ENCODE results near the gene PTPRN2. TPM values are rescaled to one million over a fixed set of nuclear protein-coding genes. Genes with fewer than 3 reads are reported as not detected.
"Not testable (repeated sequence)": the region's sequence is repeated elsewhere in the genome, so short reads cannot be mapped to it uniquely, and the experiment has no call there.

Gene PTPRN2
- total and polyA plus RNA-seq, 2 donors (not counting 1 experiment from before 2014, with no cell fraction given), result 0.54 to 1.2 TPM

GRCh38 chr7:158386355-158386618 is 201.3 kb downstream of the PTPRN2 start:
- Histone ChIP-seq H3K36me3 (ENCODE audit: control insufficient read depth, insufficient read depth, low read length) (no peaks in the 10 kb centered on the region), H3K27me3 (ENCODE audit: control insufficient read depth, insufficient read depth, low read length) (no peaks in the 10 kb centered on the region), H3K4me3 (replicated peaks in 1 of 4; ENCODE audit: control extremely low read depth in 1 of 4, insufficient read depth in 1 of 4, low read depth in 3 of 4, low read length in 4 of 4) (no peak overlapping the region), H3K79me2 (ENCODE audit: control insufficient read depth, insufficient read depth, low read length) (no peaks in the 10 kb centered on the region), H4K20me1 (ENCODE audit: control insufficient read depth, extremely low read depth, insufficient read depth, low read length) (no peaks in the 10 kb centered on the region), H3K27ac (ENCODE audit: insufficient read depth, low read length) (no peak overlapping the region), H2AFZ (ENCODE audit: low read length) (no peak overlapping the region), H3K4me1 (ENCODE audit: control insufficient read depth, extremely low read depth, insufficient read depth, low read length) (no peaks in the 10 kb centered on the region), H3K9ac (ENCODE audit: insufficient read depth, low read length) (no peak overlapping the region), H3K4me2 (ENCODE audit: extremely low read depth, insufficient read depth, low read length) (no peak overlapping the region), H3K9me3 (ENCODE audit: control insufficient read depth, insufficient read depth, low read depth, low read length) (no peaks in the 10 kb centered on the region)
- DNase-seq (ENCODE audit: low read depth in 2 of 2), result no peak
- TF ChIP-seq EZH2 (IDR thresholded peaks at IDR 0.05; ENCODE audit: low read length, missing control alignments), result no peak
- TF ChIP-seq, protein P1, sequence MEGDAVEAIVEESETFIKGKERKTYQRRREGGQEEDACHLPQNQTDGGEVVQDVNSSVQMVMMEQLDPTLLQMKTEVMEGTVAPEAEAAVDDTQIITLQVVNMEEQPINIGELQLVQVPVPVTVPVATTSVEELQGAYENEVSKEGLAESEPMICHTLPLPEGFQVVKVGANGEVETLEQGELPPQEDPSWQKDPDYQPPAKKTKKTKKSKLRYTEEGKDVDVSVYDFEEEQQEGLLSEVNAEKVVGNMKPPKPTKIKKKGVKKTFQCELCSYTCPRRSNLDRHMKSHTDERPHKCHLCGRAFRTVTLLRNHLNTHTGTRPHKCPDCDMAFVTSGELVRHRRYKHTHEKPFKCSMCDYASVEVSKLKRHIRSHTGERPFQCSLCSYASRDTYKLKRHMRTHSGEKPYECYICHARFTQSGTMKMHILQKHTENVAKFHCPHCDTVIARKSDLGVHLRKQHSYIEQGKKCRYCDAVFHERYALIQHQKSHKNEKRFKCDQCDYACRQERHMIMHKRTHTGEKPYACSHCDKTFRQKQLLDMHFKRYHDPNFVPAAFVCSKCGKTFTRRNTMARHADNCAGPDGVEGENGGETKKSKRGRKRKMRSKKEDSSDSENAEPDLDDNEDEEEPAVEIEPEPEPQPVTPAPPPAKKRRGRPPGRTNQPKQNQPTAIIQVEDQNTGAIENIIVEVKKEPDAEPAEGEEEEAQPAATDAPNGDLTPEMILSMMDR (conservative IDR thresholded peaks at IDR 0.05 in 1 of 2, IDR thresholded peaks at IDR 0.05 in 1 of 2; ENCODE audit: low read depth in 1 of 2, low read length in 2 of 2), result no peak

DNA sequence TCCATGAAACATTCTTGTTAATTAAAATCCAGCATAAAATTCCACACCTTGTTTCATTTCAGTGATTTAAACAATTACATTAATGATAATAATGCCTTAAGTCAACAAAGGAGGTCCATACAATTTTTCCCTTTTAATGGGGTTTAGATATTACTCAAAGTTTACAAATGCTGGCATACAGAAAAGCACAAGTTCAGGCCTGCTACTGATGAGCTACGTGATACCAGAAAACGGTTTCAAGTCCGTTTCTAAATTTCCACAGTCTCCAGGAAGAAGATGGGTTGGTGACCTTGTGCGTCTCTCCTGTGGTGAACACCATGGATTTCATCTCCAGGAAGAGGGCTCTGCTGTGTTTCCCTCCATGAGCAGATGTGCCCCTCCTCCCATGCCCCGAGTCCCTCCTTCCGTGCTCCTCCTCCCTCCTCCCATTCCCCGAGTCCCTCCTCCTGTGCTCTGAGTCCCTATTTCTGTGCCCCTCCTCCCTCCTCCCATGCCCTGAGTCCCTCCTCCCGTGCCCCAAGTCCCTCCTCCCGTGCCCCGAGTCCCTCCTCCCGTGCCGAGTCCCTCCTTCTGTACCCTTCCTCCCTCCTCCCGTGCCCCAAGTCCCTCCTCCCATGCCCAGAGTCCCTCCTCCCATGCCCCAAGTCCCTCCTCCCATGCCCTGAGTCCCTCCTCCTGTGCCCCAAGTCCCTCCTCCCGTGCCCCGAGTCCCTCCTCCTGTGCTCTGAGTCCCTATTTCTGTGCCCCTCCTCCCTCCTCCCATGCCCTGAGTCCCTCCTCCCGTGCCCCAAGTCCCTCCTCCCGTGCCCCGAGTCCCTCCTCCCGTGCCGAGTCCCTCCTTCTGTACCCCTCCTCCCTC is 201.9 kb downstream of the PTPRN2 start:
- not testable (repeated sequence) for H4K20me1 ChIP-seq (ENCODE audit: control insufficient read depth, extremely low read depth, insufficient read depth, low read length); H3K4me2 ChIP-seq (ENCODE audit: extremely low read depth, insufficient read depth, low read length); H3K27me3 ChIP-seq (ENCODE audit: control insufficient read depth, insufficient read depth, low read length); H3K4me1 ChIP-seq (ENCODE audit: control insufficient read depth, extremely low read depth, insufficient read depth, low read length); H3K79me2 ChIP-seq (ENCODE audit: control insufficient read depth, insufficient read depth, low read length); H3K9ac ChIP-seq (ENCODE audit: insufficient read depth, low read length); H3K36me3 ChIP-seq (ENCODE audit: control insufficient read depth, insufficient read depth, low read length); H3K9me3 ChIP-seq (ENCODE audit: control insufficient read depth, insufficient read depth, low read depth, low read length); DNase-seq (ENCODE audit: low read depth in 2 of 2); H3K4me3 ChIP-seq (replicated peaks in 1 of 4; ENCODE audit: control extremely low read depth in 1 of 4, insufficient read depth in 1 of 4, low read depth in 3 of 4, low read length in 4 of 4); H2AFZ ChIP-seq (ENCODE audit: low read length); H3K27ac ChIP-seq (ENCODE audit: insufficient read depth, low read length)

DNA sequence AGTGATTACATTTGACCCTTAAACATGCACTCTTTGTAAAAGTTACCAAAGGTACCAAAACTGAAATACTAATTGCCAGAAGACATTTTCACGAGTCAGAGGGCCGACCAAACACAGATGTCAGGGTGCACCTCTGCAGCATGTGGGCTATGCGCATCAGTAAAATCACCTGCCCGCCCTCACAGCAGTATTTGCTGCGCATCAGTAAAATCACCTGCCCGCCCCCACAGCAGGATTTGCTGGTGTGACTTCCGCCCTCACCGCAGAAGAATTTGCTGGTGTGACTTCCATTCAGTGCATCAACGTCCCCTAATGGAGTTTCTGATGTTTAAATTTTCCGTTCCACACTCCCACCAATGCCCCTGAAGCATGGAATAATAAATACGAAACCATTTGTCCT is 202.9 kb downstream of the PTPRN2 start:
- no peak for TF ChIP-seq EZH2 (IDR thresholded peaks at IDR 0.05; ENCODE audit: low read length, missing control alignments)
- TF ChIP-seq, protein P1 (conservative IDR thresholded peaks at IDR 0.05 in 1 of 2, IDR thresholded peaks at IDR 0.05 in 1 of 2; ENCODE audit: low read depth in 1 of 2, low read length in 2 of 2), result no peak
- H3K36me3 ChIP-seq (ENCODE audit: control insufficient read depth, insufficient read depth, low read length), result no peaks in the 10 kb centered on the region
- no peak for DNase-seq (ENCODE audit: low read depth in 2 of 2)

More for the DNA sequence above, 202.9 kb downstream of the PTPRN2 start:
- Histone ChIP-seq H3K9ac (ENCODE audit: insufficient read depth, low read length) (no peak overlapping the region), H3K9me3 (ENCODE audit: control insufficient read depth, insufficient read depth, low read depth, low read length) (no peaks in the 10 kb centered on the region), H4K20me1 (ENCODE audit: control insufficient read depth, extremely low read depth, insufficient read depth, low read length) (no peaks in the 10 kb centered on the region), H3K4me2 (ENCODE audit: extremely low read depth, insufficient read depth, low read length) (no peak overlapping the region), H3K27ac (ENCODE audit: insufficient read depth, low read length) (no peak overlapping the region), H3K27me3 (ENCODE audit: control insufficient read depth, insufficient read depth, low read length) (no peaks in the 10 kb centered on the region), H3K79me2 (ENCODE audit: control insufficient read depth, insufficient read depth, low read length) (no peaks in the 10 kb centered on the region), H2AFZ (ENCODE audit: low read length) (no peak overlapping the region), H3K4me1 (ENCODE audit: control insufficient read depth, extremely low read depth, insufficient read depth, low read length) (no peaks in the 10 kb centered on the region), H3K4me3 (replicated peaks in 1 of 4; ENCODE audit: control extremely low read depth in 1 of 4, insufficient read depth in 1 of 4, low read depth in 3 of 4, low read length in 4 of 4) (no peak overlapping the region)

All from fibroblast of lung (primary cell).